HCT116 (cell line): ENCODE measurements around the gene ADAMTS13.

Experiments
- CEBPB ChIP-seq: IDR thresholded peaks from 2 replicates; pipeline ENCODE4 v1.6.1; 2012; ENCODE audit warnings: low read depth
- EGR1 ChIP-seq: IDR thresholded peaks from 2 replicates; pipeline ENCODE4 v1.6.1; 2012; ENCODE audit warnings: low read depth
- EZH2 ChIP-seq: fragments of 200-600 bp; sonication (generic); IDR thresholded peaks from 2 replicates; pipeline ENCODE4 v1.6.1; 2017; ENCODE audit warnings: antibody characterized with exemption, mixed run types
- EZH2phosphoT487 ChIP-seq: fragments of 200-600 bp; IDR thresholded peaks from 2 replicates; pipeline ENCODE4 v1.6.1; 2018; ENCODE audit warnings: antibody characterized with exemption, borderline replicate concordance
- POLR2A ChIP-seq: IDR thresholded peaks from 2 replicates; pipeline ENCODE4 v1.7.0; 2011; ENCODE audit warnings: borderline replicate concordance; ENCODE audit not compliant: insufficient read depth, insufficient read length; ENCODE audit errors: extremely low read depth
- POLR2AphosphoS5 ChIP-seq: IDR thresholded peaks from 2 replicates; pipeline ENCODE4 v1.6.1; 2011; ENCODE audit warnings: mild to moderate bottlenecking, low read depth, low read length, moderate library complexity
- RAD21 ChIP-seq: IDR thresholded peaks from 2 replicates; pipeline ENCODE4 v1.6.1; 2012; ENCODE audit warnings: low read depth, mild to moderate bottlenecking
- SIN3A ChIP-seq: IDR thresholded peaks from 2 replicates; pipeline ENCODE4 v1.6.1; 2012; ENCODE audit warnings: low read depth
- ZNF274 ChIP-seq: fragments of 200-500 bp; sonication (Bioruptor generic); IDR thresholded peaks from 2 replicates; pipeline ENCODE4 v1.6.1; 2014; ENCODE audit warnings: mild to moderate bottlenecking, low read depth, low read length, inconsistent platforms
- TF ChIP-seq, protein P1 (sequence below), 3 experiments: fragments of 200-600 bp in 1 of 3; sonication (generic) in 1 of 3; IDR thresholded peaks in 2 of 3; conservative IDR thresholded peaks in 1 of 3; 2 replicates each; pipeline ENCODE4 v1.5.1; 2012 to 2017; ENCODE audit warnings: low read depth in 2 of 3, low read length in 2 of 3, antibody characterized with exemption in 1 of 3, borderline replicate concordance in 1 of 3, control low read depth in 1 of 3, mild to moderate bottlenecking in 1 of 3, mixed read lengths in 1 of 3, mixed run types in 1 of 3, moderate library complexity in 1 of 3; ENCODE audit not compliant: insufficient read depth in 1 of 3
- TF ChIP-seq, protein P2 (sequence below): IDR thresholded peaks from 2 replicates; pipeline ENCODE4 v1.6.1; 2012; ENCODE audit warnings: low read depth

DNA sequence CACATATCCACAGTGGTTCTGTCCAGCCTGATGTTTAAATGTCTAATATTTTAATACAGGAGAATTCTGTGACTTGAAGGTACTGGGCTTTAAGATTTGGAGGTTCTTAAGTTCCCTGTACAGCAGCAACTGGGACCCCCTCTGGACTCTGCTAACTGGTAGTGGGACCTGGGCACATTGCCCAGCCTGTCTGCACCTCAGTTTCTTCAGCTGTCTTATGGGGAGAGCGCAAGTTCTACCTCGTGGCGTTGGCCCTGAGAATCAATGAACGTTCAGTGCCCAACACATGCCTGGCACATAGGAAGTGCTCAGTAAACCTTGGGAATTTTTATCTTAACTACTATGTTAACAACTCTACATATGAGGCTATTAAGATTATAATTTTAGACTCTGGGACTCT is 55.3 kb downstream of the ADAMTS13 start:
- TF ChIP-seq, protein P1, sequence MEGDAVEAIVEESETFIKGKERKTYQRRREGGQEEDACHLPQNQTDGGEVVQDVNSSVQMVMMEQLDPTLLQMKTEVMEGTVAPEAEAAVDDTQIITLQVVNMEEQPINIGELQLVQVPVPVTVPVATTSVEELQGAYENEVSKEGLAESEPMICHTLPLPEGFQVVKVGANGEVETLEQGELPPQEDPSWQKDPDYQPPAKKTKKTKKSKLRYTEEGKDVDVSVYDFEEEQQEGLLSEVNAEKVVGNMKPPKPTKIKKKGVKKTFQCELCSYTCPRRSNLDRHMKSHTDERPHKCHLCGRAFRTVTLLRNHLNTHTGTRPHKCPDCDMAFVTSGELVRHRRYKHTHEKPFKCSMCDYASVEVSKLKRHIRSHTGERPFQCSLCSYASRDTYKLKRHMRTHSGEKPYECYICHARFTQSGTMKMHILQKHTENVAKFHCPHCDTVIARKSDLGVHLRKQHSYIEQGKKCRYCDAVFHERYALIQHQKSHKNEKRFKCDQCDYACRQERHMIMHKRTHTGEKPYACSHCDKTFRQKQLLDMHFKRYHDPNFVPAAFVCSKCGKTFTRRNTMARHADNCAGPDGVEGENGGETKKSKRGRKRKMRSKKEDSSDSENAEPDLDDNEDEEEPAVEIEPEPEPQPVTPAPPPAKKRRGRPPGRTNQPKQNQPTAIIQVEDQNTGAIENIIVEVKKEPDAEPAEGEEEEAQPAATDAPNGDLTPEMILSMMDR (IDR thresholded peaks at IDR 0.05 in 2 of 3, conservative IDR thresholded peaks at IDR 0.05 in 1 of 3; ENCODE audit: borderline replicate concordance in 1 of 3, insufficient read depth in 1 of 3, low read depth in 2 of 3, low read length in 2 of 3) = no peak
- TF ChIP-seq POLR2A (no peak), RAD21 (no peak), EZH2 (no peak), EZH2phosphoT487 (no peak), CEBPB (no peak), ZNF274 (no peak), POLR2AphosphoS5 (no peak), SIN3A (no peak), EGR1 (no peak)
- TF ChIP-seq, protein P2, sequence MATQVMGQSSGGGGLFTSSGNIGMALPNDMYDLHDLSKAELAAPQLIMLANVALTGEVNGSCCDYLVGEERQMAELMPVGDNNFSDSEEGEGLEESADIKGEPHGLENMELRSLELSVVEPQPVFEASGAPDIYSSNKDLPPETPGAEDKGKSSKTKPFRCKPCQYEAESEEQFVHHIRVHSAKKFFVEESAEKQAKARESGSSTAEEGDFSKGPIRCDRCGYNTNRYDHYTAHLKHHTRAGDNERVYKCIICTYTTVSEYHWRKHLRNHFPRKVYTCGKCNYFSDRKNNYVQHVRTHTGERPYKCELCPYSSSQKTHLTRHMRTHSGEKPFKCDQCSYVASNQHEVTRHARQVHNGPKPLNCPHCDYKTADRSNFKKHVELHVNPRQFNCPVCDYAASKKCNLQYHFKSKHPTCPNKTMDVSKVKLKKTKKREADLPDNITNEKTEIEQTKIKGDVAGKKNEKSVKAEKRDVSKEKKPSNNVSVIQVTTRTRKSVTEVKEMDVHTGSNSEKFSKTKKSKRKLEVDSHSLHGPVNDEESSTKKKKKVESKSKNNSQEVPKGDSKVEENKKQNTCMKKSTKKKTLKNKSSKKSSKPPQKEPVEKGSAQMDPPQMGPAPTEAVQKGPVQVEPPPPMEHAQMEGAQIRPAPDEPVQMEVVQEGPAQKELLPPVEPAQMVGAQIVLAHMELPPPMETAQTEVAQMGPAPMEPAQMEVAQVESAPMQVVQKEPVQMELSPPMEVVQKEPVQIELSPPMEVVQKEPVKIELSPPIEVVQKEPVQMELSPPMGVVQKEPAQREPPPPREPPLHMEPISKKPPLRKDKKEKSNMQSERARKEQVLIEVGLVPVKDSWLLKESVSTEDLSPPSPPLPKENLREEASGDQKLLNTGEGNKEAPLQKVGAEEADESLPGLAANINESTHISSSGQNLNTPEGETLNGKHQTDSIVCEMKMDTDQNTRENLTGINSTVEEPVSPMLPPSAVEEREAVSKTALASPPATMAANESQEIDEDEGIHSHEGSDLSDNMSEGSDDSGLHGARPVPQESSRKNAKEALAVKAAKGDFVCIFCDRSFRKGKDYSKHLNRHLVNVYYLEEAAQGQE = no peak
